HepG2 (cell line): Measurements from ENCODE around the gene POU6F2. TPM values are rescaled to one million over a fixed set of nuclear protein-coding genes. Genes with fewer than 3 reads are reported as not detected.
A peak's percentile ranks its signal among the peaks of the same experiment; 100 is the strongest.

Experiments
- EEA1 ChIP-seq: sonication (generic); formaldehyde crosslinking; IDR thresholded peaks from 2 replicates; pipeline ENCODE4 v1.5.1; 2020; ENCODE audit warnings: mild to moderate bottlenecking, missing genetic modification reagents, borderline replicate concordance
- FOXM1 ChIP-seq: sonication (generic); formaldehyde crosslinking; IDR thresholded peaks from 2 replicates; pipeline ENCODE4 v1.5.0; 2020; ENCODE audit warnings: missing genetic modification reagents
- FOXP1 ChIP-seq, 2 experiments: fragments of 450-650 bp in 1 of 2; IDR thresholded peaks; 2 replicates each; pipeline ENCODE4 v1.6.1; 2017 to 2018; ENCODE audit warnings: antibody characterized with exemption in 1 of 2
- GATA4 ChIP-seq: sonication (generic); IDR thresholded peaks from 2 replicates; pipeline ENCODE4 v1.6.1; 2016; ENCODE audit warnings: antibody characterized with exemption, low read depth, borderline replicate concordance
- HMG20A ChIP-seq: IDR thresholded peaks from 2 replicates; pipeline ENCODE4 v1.6.1; 2016; ENCODE audit warnings: borderline replicate concordance
- KDM3A ChIP-seq: IDR thresholded peaks from 2 replicates; pipeline ENCODE4 v1.6.1; 2018; ENCODE audit warnings: low read depth, missing compliant biosample characterization
- MNT ChIP-seq: fragments of 450-650 bp; IDR thresholded peaks from 2 replicates; pipeline ENCODE4 v1.6.1; 2016
- NR2F1 ChIP-seq, 2 experiments: fragments of 450-650 bp in 1 of 2; formaldehyde crosslinking in 1 of 2; IDR thresholded peaks; 2 replicates each; pipeline versions ENCODE4 v1.5.0 to v1.6.1; 2016 to 2020; ENCODE audit warnings: mild to moderate bottlenecking in 1 of 2, missing compliant biosample characterization in 1 of 2, missing genetic modification reagents in 1 of 2, moderate library complexity in 1 of 2
- PHB2 ChIP-seq: fragments of 450-650 bp; IDR thresholded peaks from 2 replicates; pipeline ENCODE4 v1.6.1; 2018; ENCODE audit not compliant: partially characterized antibody
- PPARG ChIP-seq: conservative IDR thresholded peaks from 2 replicates; pipeline ENCODE4 v1.6.1; 2016; ENCODE audit warnings: missing biosample characterization, missing genetic modification reagents
- SIN3A ChIP-seq: IDR thresholded peaks from 2 replicates; pipeline ENCODE4 v1.6.1; 2011; ENCODE audit warnings: low read depth, mild to moderate bottlenecking, control low read depth, low read length, borderline replicate concordance
- SMARCE1 ChIP-seq: fragments of 450-650 bp; IDR thresholded peaks from 2 replicates; pipeline ENCODE4 v1.6.1; 2017; ENCODE audit warnings: borderline replicate concordance
- THAP11 ChIP-seq: IDR thresholded peaks from 2 replicates; pipeline ENCODE4 v1.6.1; 2016; ENCODE audit warnings: missing biosample characterization, missing genetic modification reagents
- ZBTB4 ChIP-seq: sonication (generic); formaldehyde crosslinking; IDR thresholded peaks from 2 replicates; pipeline ENCODE4 v1.4.0; 2020; ENCODE audit warnings: missing genetic modification reagents, mild to moderate bottlenecking, borderline replicate concordance
- ZFP1 ChIP-seq: IDR thresholded peaks from 2 replicates; pipeline ENCODE4 v1.6.1; 2016
- ZNF205 ChIP-seq: IDR thresholded peaks from 2 replicates; pipeline ENCODE4 v1.6.1; 2018; ENCODE audit warnings: missing biosample characterization, missing genetic modification reagents
- ZNF33B ChIP-seq: sonication (generic); formaldehyde crosslinking; IDR thresholded peaks from 2 replicates; pipeline ENCODE4 v1.5.1; 2020; ENCODE audit warnings: mild to moderate bottlenecking, missing genetic modification reagents
- ZNF503 ChIP-seq: sonication (generic); formaldehyde crosslinking; IDR thresholded peaks from 2 replicates; pipeline ENCODE4 v1.4.0; 2020; ENCODE audit warnings: missing genetic modification reagents
- ZNF580 ChIP-seq: IDR thresholded peaks from 2 replicates; pipeline ENCODE4 v1.6.1; 2016; ENCODE audit warnings: low read depth, borderline replicate concordance
- polyA plus RNA-seq, 8 experiments: library from polyadenylated mRNA; depleted of rRNA in 3 of 8; stranded (reverse) in 7 of 8; unstranded in 1 of 8; fragments of >200 nt; fragmentation: Illumina TruSeq in 4 of 8; extraction: Trizol in 4 of 8; gene quantifications; 2 replicates each; pipeline versions ENCODE4 v1.2.1 to v1.2.3, GENCODE V29; 2011 to 2016; ENCODE audit warnings: low read depth in 4 of 8, missing spikeins in 1 of 8, mixed read lengths in 1 of 8; ENCODE audit not compliant: insufficient read depth in 1 of 8
- total RNA-seq, 5 experiments: library from RNA; depleted of rRNA; stranded (reverse); fragments of >200 nt; fragmentation: Illumina TruSeq; extraction: Trizol; gene quantifications; 2 replicates each; pipeline ENCODE4 v1.2.3, GENCODE V29; 2016; ENCODE audit warnings: low read depth in 1 of 5

The POU6F2 gene
- total and polyA plus RNA-seq, 2 of the 13 experiments (the other 11 are each of a cell fraction or from before 2014, with no cell fraction given), result not detected

GRCh38 chr7:39375047-39375873 lies 397.6 kb downstream of the POU6F2 start (continued):
- TF ChIP-seq ZFP1 (no peak), FOXP1 (IDR thresholded peaks at IDR 0.05) (no peak), FOXP1 (CRISPR knock-in tag; IDR thresholded peaks at IDR 0.05) (no peak), ZNF205 (CRISPR knock-in tag) (no peak), KDM3A (CRISPR knock-in tag) (no peak), FOXM1 (CRISPR knock-in tag) (no peak), ZBTB4 (CRISPR knock-in tag) (no peak), PHB2 (no peak), EEA1 (CRISPR knock-in tag) (no peak), PPARG (CRISPR knock-in tag) (no peak), NR2F1 (CRISPR knock-in tag; IDR thresholded peaks at IDR 0.05) (peak; percentile 43 to 54; a peak in 2 of 4 replicates), HMG20A (CRISPR knock-in tag) (no peak; the same call in 1 of the 2 replicates), MNT (no peak), ZNF33B (CRISPR knock-in tag) (no peak), SMARCE1 (no peak), SIN3A (no peak), THAP11 (no peak), ZNF580 (CRISPR knock-in tag) (no peak), GATA4 (no peak), ZNF503 (CRISPR knock-in tag) (no peak)
